ENCODE measurements around the gene KCNQ4. TPM values are rescaled to one million over a fixed set of nuclear protein-coding genes. Genes with fewer than 3 reads are reported as not detected.

Gene KCNQ4
- total and polyA plus RNA-seq, 2 donors (not counting 3 experiments of a cell fraction or from before 2014, with no cell fraction given) = 0.06 to 0.07 TPM

DNA sequence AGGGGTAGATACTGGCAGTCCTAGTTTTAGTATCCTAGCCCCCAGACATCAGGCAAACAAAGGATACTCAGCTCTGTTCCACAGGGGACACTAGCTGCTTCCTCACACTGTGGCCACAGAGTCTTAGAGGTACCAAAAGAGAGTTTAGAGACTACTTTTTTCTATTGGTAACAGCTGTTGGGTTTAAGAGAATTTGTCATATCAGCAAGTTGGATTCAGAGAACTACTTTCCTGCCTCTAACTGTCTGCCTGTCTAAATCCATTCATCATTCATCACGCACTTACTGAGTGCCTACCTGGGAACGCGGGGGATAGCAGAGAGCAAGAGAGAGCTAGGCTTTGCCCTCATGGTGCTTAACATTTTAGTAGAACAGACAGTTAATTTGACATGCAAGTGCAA lies 27.1 kb upstream of the KCNQ4 start:
- TF ChIP-seq FOS (IDR thresholded peaks at IDR 0.05; ENCODE audit: borderline replicate concordance, insufficient read depth, low read length) (no peak), POLR2AphosphoS5 (IDR thresholded peaks at IDR 0.05; ENCODE audit: insufficient read depth, low read depth, low read length) (no peak), EZH2 (IDR thresholded peaks at IDR 0.05; ENCODE audit: borderline replicate concordance, low read depth, low read length, severe bottlenecking) (no peak), MYC (IDR thresholded peaks at IDR 0.05; ENCODE audit: low read depth, low read length) (no peak), POLR2A (IDR thresholded peaks at IDR 0.05; ENCODE audit: low read depth, low read length) (no peak), JUN (IDR thresholded peaks at IDR 0.05; ENCODE audit: borderline replicate concordance, insufficient read depth, insufficient read length, low read depth) (no peak), GATA2 (IDR thresholded peaks at IDR 0.05; ENCODE audit: insufficient read depth, insufficient read length, low read depth, low read length) (no peak)
- TF ChIP-seq, protein P1, sequence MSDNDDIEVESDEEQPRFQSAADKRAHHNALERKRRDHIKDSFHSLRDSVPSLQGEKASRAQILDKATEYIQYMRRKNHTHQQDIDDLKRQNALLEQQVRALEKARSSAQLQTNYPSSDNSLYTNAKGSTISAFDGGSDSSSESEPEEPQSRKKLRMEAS (IDR thresholded peaks at IDR 0.05; ENCODE audit: insufficient read depth, insufficient read length) = no peak
- TF ChIP-seq, protein P2, sequence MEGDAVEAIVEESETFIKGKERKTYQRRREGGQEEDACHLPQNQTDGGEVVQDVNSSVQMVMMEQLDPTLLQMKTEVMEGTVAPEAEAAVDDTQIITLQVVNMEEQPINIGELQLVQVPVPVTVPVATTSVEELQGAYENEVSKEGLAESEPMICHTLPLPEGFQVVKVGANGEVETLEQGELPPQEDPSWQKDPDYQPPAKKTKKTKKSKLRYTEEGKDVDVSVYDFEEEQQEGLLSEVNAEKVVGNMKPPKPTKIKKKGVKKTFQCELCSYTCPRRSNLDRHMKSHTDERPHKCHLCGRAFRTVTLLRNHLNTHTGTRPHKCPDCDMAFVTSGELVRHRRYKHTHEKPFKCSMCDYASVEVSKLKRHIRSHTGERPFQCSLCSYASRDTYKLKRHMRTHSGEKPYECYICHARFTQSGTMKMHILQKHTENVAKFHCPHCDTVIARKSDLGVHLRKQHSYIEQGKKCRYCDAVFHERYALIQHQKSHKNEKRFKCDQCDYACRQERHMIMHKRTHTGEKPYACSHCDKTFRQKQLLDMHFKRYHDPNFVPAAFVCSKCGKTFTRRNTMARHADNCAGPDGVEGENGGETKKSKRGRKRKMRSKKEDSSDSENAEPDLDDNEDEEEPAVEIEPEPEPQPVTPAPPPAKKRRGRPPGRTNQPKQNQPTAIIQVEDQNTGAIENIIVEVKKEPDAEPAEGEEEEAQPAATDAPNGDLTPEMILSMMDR (IDR thresholded peaks at IDR 0.05; ENCODE audit: extremely low read depth in 1 of 2, insufficient read depth in 1 of 2, low read depth in 1 of 2, low read length in 2 of 2) = no peak
- H3K4me1 ChIP-seq (ENCODE audit: control insufficient read depth, extremely low read depth, insufficient read depth, low read length) = no peaks in the 10 kb centered on the region
- FAIRE-seq (no peak), DNase-seq (ENCODE audit: low read depth, low spot score) (no peak)
- H2AFZ ChIP-seq (ENCODE audit: low read depth, low read length) = no peak overlapping the region
- dilution Hi-C loops (cut with MboI; ENCODE audit: extremely low pct_ligation_motif_present, low sequenced_read_pairs) (no loop called here), intact Hi-C loops (cut with micrococcal nuclease) (no loop called here)
- no peaks in the 10 kb centered on the region for H3K9me1 ChIP-seq (replicated peaks; ENCODE audit: control insufficient read depth, extremely low read depth, insufficient read depth, low read length)
- no peak overlapping the region for H3K4me2 ChIP-seq (ENCODE audit: insufficient read depth, low read length)
- no TSS peak for BruUV-seq (replicated peaks)
- no peaks in the 10 kb centered on the region for H3K27me3 ChIP-seq (ENCODE audit: control insufficient read depth in 2 of 2, insufficient read depth in 2 of 2, low read length in 2 of 2)
- H3K79me2 ChIP-seq (ENCODE audit: control insufficient read depth, insufficient read depth, low read length) = no peaks in the 10 kb centered on the region
- H3K9ac ChIP-seq (replicated peaks; ENCODE audit: extremely low read depth, insufficient read depth, low read length) = no peak overlapping the region
- ChIA-PET CTCF (interaction anchor here (1.1 to 2.0 kb wide), 6 partner anchors 8 to 41 kb away, joined by 3 to 7 read pairs (median 4); no protein-coding TSS in a partner anchor), POLR2A (no interaction called here)
- H4K20me1 ChIP-seq (replicated peaks; ENCODE audit: control insufficient read depth, extremely low read depth, insufficient read depth, low read length) = no peaks in the 10 kb centered on the region
- peaks cover 0 to 34% of the 10 kb centered on the region in 2 experiments for H3K36me3 ChIP-seq (ENCODE audit: control insufficient read depth in 2 of 2, extremely low read depth in 1 of 2, insufficient read depth in 2 of 2, low read length in 2 of 2)
- no peaks in the 10 kb centered on the region for H3K9me3 ChIP-seq (replicated peaks; ENCODE audit: control insufficient read depth, insufficient read depth, low read length)
- no peak overlapping the region for H3K4me3 ChIP-seq (replicated peaks in 1 of 3; ENCODE audit: insufficient read depth in 1 of 3, low read depth in 1 of 3, low read length in 3 of 3)
- H3K27ac ChIP-seq (ENCODE audit: insufficient read depth, low read depth, low read length) = no peak overlapping the region
